Measurements from ENCODE around the gene FUT2.

- TF ChIP-seq USF2 (IDR thresholded peaks at IDR 0.05; ENCODE audit: borderline replicate concordance, low read depth, low read length) = no peak
- no peak for TF ChIP-seq BRCA1 (IDR thresholded peaks at IDR 0.05; ENCODE audit: low read depth, low read length)
- no peak for TF ChIP-seq ELK1 (IDR thresholded peaks at IDR 0.05; ENCODE audit: low read depth, low read length)
- no peak for TF ChIP-seq POLR2AphosphoS5 (IDR thresholded peaks at IDR 0.05; ENCODE audit: low read length)
- TF ChIP-seq CEBPB (IDR thresholded peaks at IDR 0.05; ENCODE audit: borderline replicate concordance in 1 of 2, low read depth in 2 of 2, low read length in 2 of 2) = no peak
- TF ChIP-seq EGR1 (IDR thresholded peaks at IDR 0.05; ENCODE audit: borderline replicate concordance in 1 of 2, low read depth in 2 of 2, low read length in 2 of 2) = no peak
- TF ChIP-seq MEF2A (IDR thresholded peaks at IDR 0.05; ENCODE audit: insufficient read depth, low read depth, low read length) = no peak
- TF ChIP-seq EZH2 (IDR thresholded peaks at IDR 0.05; ENCODE audit: borderline replicate concordance, control insufficient read depth, low read depth, low read length) = no peak
- TF ChIP-seq RBBP5 (conservative IDR thresholded peaks at IDR 0.05) = no peak
- no peak for TF ChIP-seq IRF4 (IDR thresholded peaks at IDR 0.05; ENCODE audit: low read depth, low read length)
- no peak for TF ChIP-seq ZBTB11 (CRISPR knock-in tag; IDR thresholded peaks at IDR 0.05)
Measured at GRCh38 chr19:48661711-48662090, 34.1 kb upstream of the FUT2 start.

Data from GM12878 (cell line).